ENCODE results near the gene BCR.

Gene BCR

GRCh38 chr22:23232094-23232905, 52.0 kb downstream of the BCR start:
- no peak overlapping the region for H3K4me2 ChIP-seq (ENCODE audit: low read depth, low read length, poor library complexity, severe bottlenecking)
- H3K36me3 ChIP-seq (ENCODE audit: low read length) = no peaks in the 10 kb centered on the region
- no peaks in the 10 kb centered on the region for H3F3A ChIP-seq (ENCODE audit: insufficient read depth)
- H3K9ac ChIP-seq (ENCODE audit: low read length) = no peak overlapping the region
- H3K9me3 ChIP-seq (ENCODE audit: insufficient read depth, low read length) = no peaks in the 10 kb centered on the region
- no peak overlapping the region for H2AFZ ChIP-seq (ENCODE audit: low read depth, low read length, severe bottlenecking)
- no peaks in the 10 kb centered on the region for H3K27me3 ChIP-seq (ENCODE audit: low read length)
- no peaks in the 10 kb centered on the region for H3K9me2 ChIP-seq (replicated peaks; ENCODE audit: insufficient read depth, low read length)
- no peaks in the 10 kb centered on the region for H4K20me1 ChIP-seq (ENCODE audit: low read depth, low read length)
- no peak overlapping the region for H3K27ac ChIP-seq (ENCODE audit: low read depth, low read length)
- H3K79me2 ChIP-seq (ENCODE audit: insufficient read depth, low read length) = no peaks in the 10 kb centered on the region
- no peak overlapping the region for H3K4me3 ChIP-seq (ENCODE audit: insufficient read depth, low read length, poor library complexity, severe bottlenecking)
- no peak for TF ChIP-seq EZH2phosphoT487 (conservative IDR thresholded peaks at IDR 0.05; ENCODE audit: low read length)
- TF ChIP-seq, protein P1, sequence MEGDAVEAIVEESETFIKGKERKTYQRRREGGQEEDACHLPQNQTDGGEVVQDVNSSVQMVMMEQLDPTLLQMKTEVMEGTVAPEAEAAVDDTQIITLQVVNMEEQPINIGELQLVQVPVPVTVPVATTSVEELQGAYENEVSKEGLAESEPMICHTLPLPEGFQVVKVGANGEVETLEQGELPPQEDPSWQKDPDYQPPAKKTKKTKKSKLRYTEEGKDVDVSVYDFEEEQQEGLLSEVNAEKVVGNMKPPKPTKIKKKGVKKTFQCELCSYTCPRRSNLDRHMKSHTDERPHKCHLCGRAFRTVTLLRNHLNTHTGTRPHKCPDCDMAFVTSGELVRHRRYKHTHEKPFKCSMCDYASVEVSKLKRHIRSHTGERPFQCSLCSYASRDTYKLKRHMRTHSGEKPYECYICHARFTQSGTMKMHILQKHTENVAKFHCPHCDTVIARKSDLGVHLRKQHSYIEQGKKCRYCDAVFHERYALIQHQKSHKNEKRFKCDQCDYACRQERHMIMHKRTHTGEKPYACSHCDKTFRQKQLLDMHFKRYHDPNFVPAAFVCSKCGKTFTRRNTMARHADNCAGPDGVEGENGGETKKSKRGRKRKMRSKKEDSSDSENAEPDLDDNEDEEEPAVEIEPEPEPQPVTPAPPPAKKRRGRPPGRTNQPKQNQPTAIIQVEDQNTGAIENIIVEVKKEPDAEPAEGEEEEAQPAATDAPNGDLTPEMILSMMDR (IDR thresholded peaks at IDR 0.05; ENCODE audit: insufficient read depth, low read length, poor library complexity, severe bottlenecking) = no peak

DNA sequence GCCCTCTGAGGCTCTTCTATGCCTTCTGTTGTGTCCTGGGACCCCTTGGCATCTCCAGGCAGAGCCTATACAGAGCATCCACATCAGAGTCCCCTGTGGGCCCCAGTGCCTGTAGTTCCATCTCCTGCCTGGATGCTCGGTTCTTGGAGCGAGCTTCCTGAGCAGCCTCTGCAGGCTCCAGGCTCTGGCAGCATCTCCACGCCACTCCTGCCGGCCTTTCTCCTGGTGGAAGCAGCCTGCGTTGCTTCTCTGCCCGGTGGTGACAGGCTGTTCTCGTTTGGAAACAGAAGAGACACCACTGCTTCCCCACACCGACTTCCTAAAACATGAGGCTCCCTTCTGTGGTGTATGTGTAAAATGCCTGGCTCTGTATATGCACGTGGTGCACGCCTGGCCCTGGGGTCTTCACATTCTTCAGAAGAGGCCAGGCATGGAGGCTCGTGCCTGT, 52.8 kb downstream of the BCR start:
- no peaks in the 10 kb centered on the region for H3K27me3 ChIP-seq (ENCODE audit: low read length)
- H3F3A ChIP-seq (ENCODE audit: insufficient read depth) = no peaks in the 10 kb centered on the region
- TF ChIP-seq EZH2phosphoT487 (conservative IDR thresholded peaks at IDR 0.05; ENCODE audit: low read length) = no peak
- no peaks in the 10 kb centered on the region for H3K9me2 ChIP-seq (replicated peaks; ENCODE audit: insufficient read depth, low read length)
- no peak overlapping the region for H2AFZ ChIP-seq (ENCODE audit: low read depth, low read length, severe bottlenecking)
- H3K36me3 ChIP-seq (ENCODE audit: low read length) = no peaks in the 10 kb centered on the region
- H3K4me2 ChIP-seq (ENCODE audit: low read depth, low read length, poor library complexity, severe bottlenecking) = no peak overlapping the region
- no peaks in the 10 kb centered on the region for H3K9me3 ChIP-seq (ENCODE audit: insufficient read depth, low read length)
- no peaks in the 10 kb centered on the region for H3K79me2 ChIP-seq (ENCODE audit: insufficient read depth, low read length)
- no peak overlapping the region for H3K4me3 ChIP-seq (ENCODE audit: insufficient read depth, low read length, poor library complexity, severe bottlenecking)
- no peak overlapping the region for H3K27ac ChIP-seq (ENCODE audit: low read depth, low read length)
- H3K9ac ChIP-seq (ENCODE audit: low read length) = no peak overlapping the region
- no peaks in the 10 kb centered on the region for H4K20me1 ChIP-seq (ENCODE audit: low read depth, low read length)

DNA sequence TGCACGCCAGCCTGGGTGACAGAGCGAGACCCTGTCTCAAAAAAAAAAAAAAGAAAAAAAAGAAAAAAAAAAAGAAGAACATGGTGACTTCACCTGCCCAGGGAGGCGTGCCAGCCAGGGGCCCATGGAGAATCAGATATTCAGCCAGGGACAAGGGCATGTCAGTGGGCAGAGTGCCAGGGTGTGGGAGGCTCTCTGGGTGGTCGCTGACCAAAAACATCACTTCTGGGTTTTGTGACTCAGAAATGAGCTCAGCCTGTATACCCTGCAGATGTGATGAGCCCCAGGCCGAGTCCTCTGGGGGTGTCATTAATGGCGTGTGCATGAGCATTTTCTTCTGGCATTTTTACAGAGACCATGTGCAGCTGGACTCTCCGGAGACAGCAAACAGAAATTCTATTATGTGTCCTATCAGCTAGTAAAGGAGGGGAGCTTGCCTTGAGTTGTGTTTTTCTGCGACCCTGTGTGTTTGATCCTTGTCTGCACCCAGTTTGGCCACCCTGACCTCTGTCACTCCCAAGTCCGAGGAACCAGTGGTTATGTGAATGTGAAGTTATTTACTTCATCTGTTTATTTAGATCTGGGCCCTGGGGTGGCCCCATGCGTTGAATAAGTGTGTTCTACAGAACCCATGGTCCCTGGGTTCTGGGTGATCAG, 53.6 kb downstream of the BCR start:
- Histone ChIP-seq H3K9ac (ENCODE audit: low read length) (no peak overlapping the region), H3K4me2 (ENCODE audit: low read depth, low read length, poor library complexity, severe bottlenecking) (no peak overlapping the region), H3K9me2 (replicated peaks; ENCODE audit: insufficient read depth, low read length) (no peaks in the 10 kb centered on the region), H3K4me3 (ENCODE audit: insufficient read depth, low read length, poor library complexity, severe bottlenecking) (no peak overlapping the region), H2AFZ (ENCODE audit: low read depth, low read length, severe bottlenecking) (no peak overlapping the region), H3K36me3 (ENCODE audit: low read length) (no peaks in the 10 kb centered on the region), H3K27ac (ENCODE audit: low read depth, low read length) (no peak overlapping the region), H3F3A (ENCODE audit: insufficient read depth) (no peaks in the 10 kb centered on the region), H3K9me3 (ENCODE audit: insufficient read depth, low read length) (no peaks in the 10 kb centered on the region), H4K20me1 (ENCODE audit: low read depth, low read length) (no peaks in the 10 kb centered on the region), H3K27me3 (ENCODE audit: low read length) (no peaks in the 10 kb centered on the region), H3K79me2 (ENCODE audit: insufficient read depth, low read length) (no peaks in the 10 kb centered on the region)
- TF ChIP-seq EZH2phosphoT487 (conservative IDR thresholded peaks at IDR 0.05; ENCODE audit: low read length) = no peak
- TF ChIP-seq, protein P1 (IDR thresholded peaks at IDR 0.05; ENCODE audit: insufficient read depth, low read length, poor library complexity, severe bottlenecking) = no peak
